PC-9 (cell line): ENCODE measurements around the gene KLHL35. TPM values are rescaled to one million over a fixed set of nuclear protein-coding genes. Genes with fewer than 3 reads are reported as not detected.

Experiments used
- BruUV-seq: library from RNA; stranded (reverse); fragments of 400-500 nt; replicated peaks from 2 replicates; lab custom pipeline; 2021; lab: Mats Ljungman, UMichigan
- CTCF ChIA-PET: fragments of 300-600 bp; sonication (Branson Sonifier 250); formaldehyde crosslinking; loops from one replicate; lab custom pipeline; 2022; ENCODE audit warnings: antibody characterized with exemption; lab: Charles Lee
- POLR2A ChIA-PET: fragments of 300-600 bp; sonication (Branson Sonifier 250); formaldehyde crosslinking; loops from one replicate; lab custom pipeline; 2022; ENCODE audit warnings: antibody characterized with exemption; ENCODE audit not compliant: unreplicated experiment; lab: Charles Lee
- DNase-seq, 2 experiments: peaks; one replicate each; pipeline versions ENCODE4 v3.0.0 to v3.0.0-alpha.2; 2015 to 2022; ENCODE audit warnings: mixed read lengths in 1 of 2
- H2AFZ ChIP-seq: fragments of 200-600 bp; sonication (generic); 2 replicates; pipeline ENCODE4 v1.8.1; 2017; ENCODE audit warnings: antibody characterized with exemption
- H3F3A ChIP-seq: fragments of 200-600 bp; sonication (generic); 2 replicates; pipeline ENCODE4 v1.8.1; 2017; ENCODE audit warnings: antibody characterized with exemption, mild to moderate bottlenecking, low read depth; ENCODE audit not compliant: insufficient read depth
- H3K27ac ChIP-seq: fragments of 200-600 bp; sonication (generic); 2 replicates; pipeline ENCODE4 v1.6.1; 2016; ENCODE audit warnings: mixed run types
- H3K27me3 ChIP-seq: fragments of 200-600 bp; sonication (generic); 2 replicates; pipeline ENCODE4 v1.6.1; 2016; ENCODE audit warnings: low read depth, mixed run types; ENCODE audit not compliant: insufficient read depth
- H3K36me3 ChIP-seq: fragments of 200-600 bp; sonication (generic); 2 replicates; pipeline ENCODE4 v1.6.1; 2016; ENCODE audit warnings: low read depth, mixed run types
- H3K4me1 ChIP-seq: fragments of 200-600 bp; sonication (generic); replicated peaks from 2 replicates; pipeline ENCODE4 v1.6.1; 2016; ENCODE audit warnings: mixed run types; ENCODE audit not compliant: insufficient read depth
- H3K4me2 ChIP-seq: fragments of 200-600 bp; sonication (generic); 2 replicates; pipeline ENCODE4 v1.6.1; 2017; ENCODE audit warnings: mixed run types
- H3K4me3 ChIP-seq: fragments of 200-600 bp; sonication (generic); 2 replicates; pipeline ENCODE4 v1.6.1; 2016; ENCODE audit warnings: mixed run types
- H3K79me2 ChIP-seq: fragments of 200-600 bp; sonication (generic); 2 replicates; pipeline ENCODE4 v1.6.1; 2017; ENCODE audit warnings: low read depth, mixed run types
- H3K9me2 ChIP-seq: fragments of 200-600 bp; sonication (generic); 2 replicates; pipeline ENCODE4 v1.8.1; 2017; ENCODE audit warnings: mild to moderate bottlenecking; ENCODE audit not compliant: insufficient read depth
- H3K9me3 ChIP-seq: fragments of 200-600 bp; sonication (generic); 2 replicates; pipeline ENCODE4 v1.8.1; 2016; ENCODE audit warnings: low read depth; ENCODE audit not compliant: insufficient read depth
- H4K20me1 ChIP-seq: fragments of 200-600 bp; sonication (generic); 2 replicates; pipeline ENCODE4 v1.8.1; 2017; ENCODE audit not compliant: insufficient read depth
- EZH2 ChIP-seq: fragments of 200-600 bp; sonication (generic); IDR thresholded peaks from 2 replicates; pipeline ENCODE4 v1.8.0; 2017; ENCODE audit warnings: antibody characterized with exemption, low read depth
- intact Hi-C: fragments of 100-400 bp; cut with micrococcal nuclease; formaldehyde crosslinking; loops from one replicate; pipeline ENCODE4 v1.10.0; 2022; ENCODE audit not compliant: unreplicated experiment
- total RNA-seq: library from RNA; stranded (reverse); gene quantifications from 2 replicates; pipeline ENCODE4 v1.2.3, GENCODE V29; 2021
- TF ChIP-seq, protein P1 (sequence below): fragments of 200-600 bp; sonication (generic); conservative IDR thresholded peaks from 2 replicates; pipeline ENCODE4 v1.6.1; 2017; ENCODE audit warnings: mixed run types, antibody characterized with exemption, mild to moderate bottlenecking, moderate library complexity

KLHL35 gene
- total RNA-seq, 1 experiment from 2014 or later = 11.1 TPM

DNA sequence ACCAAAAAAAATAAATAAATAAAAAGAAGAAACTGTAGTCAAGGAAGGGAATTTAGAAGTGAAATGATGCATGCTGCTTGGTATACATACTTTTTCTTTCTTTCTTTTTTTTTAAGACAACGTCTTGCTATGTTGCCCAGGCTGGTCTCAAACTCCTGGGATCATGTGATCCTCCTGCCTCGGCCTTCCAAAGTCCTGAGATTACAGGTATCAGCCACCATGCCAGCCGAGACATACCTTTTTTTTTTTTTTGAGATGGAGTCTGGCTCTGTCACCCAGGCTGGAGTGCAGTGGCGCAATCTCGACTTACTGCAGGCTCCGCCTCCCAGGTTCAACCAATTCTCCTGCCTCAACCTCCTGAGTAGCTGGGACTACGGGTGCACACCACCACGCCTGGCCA, 59.8 kb downstream of the KLHL35 start:
- Histone ChIP-seq H3K36me3 (no peaks in the 10 kb centered on the region), H3K4me2 (peak overlapping the region; percentile 61; the same call in 1 of the 2 replicates), H3K27me3 (no peaks in the 10 kb centered on the region), H3K79me2 (no peaks in the 10 kb centered on the region), H2AFZ (no peak overlapping the region), H3F3A (peaks cover 14% of the 10 kb centered on the region), H3K4me3 (no peak overlapping the region), H3K9me2 (no peaks in the 10 kb centered on the region), H4K20me1 (no peaks in the 10 kb centered on the region), H3K27ac (no peak overlapping the region; the same call in 1 of the 2 replicates), H3K4me1 (peaks cover 26% of the 10 kb centered on the region), H3K9me3 (no peaks in the 10 kb centered on the region)
- no peak for DNase-seq
- CTCF ChIA-PET = interaction anchor here (1.4 to 1.7 kb wide), 2 partner anchors 8 to 33 kb away, joined by 3 to 6 read pairs; no protein-coding TSS in a partner anchor
- BruUV-seq = no TSS peak
- TF ChIP-seq, protein P1, sequence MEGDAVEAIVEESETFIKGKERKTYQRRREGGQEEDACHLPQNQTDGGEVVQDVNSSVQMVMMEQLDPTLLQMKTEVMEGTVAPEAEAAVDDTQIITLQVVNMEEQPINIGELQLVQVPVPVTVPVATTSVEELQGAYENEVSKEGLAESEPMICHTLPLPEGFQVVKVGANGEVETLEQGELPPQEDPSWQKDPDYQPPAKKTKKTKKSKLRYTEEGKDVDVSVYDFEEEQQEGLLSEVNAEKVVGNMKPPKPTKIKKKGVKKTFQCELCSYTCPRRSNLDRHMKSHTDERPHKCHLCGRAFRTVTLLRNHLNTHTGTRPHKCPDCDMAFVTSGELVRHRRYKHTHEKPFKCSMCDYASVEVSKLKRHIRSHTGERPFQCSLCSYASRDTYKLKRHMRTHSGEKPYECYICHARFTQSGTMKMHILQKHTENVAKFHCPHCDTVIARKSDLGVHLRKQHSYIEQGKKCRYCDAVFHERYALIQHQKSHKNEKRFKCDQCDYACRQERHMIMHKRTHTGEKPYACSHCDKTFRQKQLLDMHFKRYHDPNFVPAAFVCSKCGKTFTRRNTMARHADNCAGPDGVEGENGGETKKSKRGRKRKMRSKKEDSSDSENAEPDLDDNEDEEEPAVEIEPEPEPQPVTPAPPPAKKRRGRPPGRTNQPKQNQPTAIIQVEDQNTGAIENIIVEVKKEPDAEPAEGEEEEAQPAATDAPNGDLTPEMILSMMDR = no peak
- no peak for TF ChIP-seq EZH2
- intact Hi-C loops = no loop called here
- POLR2A ChIA-PET = interaction anchor here (0.5 kb wide), 1 partner anchor 44 kb away, joined by 3 read pairs; no protein-coding TSS in a partner anchor

Other genes with a start within 250 kb of the KLHL35 start
- gene TPBGL, start 192.4 kb downstream of the KLHL35 start, total RNA-seq = not detected in 2 replicates
- 31.8 and 43.6 TPM in 2 replicates for gene ARRB1, start 81.5 kb downstream of the KLHL35 start, total RNA-seq
- 3,914 and 4,011 TPM in 2 replicates for gene RPS3, start 33.7 kb downstream of the KLHL35 start, total RNA-seq
- gene GDPD5, start 92.7 kb upstream of the KLHL35 start, total RNA-seq = 7.9 and 9.9 TPM in 2 replicates
- 152 and 180 TPM in 2 replicates for gene SERPINH1, start 129.1 kb upstream of the KLHL35 start, total RNA-seq
- gene MAP6, start 235.8 kb upstream of the KLHL35 start, total RNA-seq = 0.45 TPM in 1 of 2 replicates, not detected in the other